Stimulated activated CD8-positive, alpha-beta memory T cell treated with anti-CD3 and anti-CD28 coated beads, Interleukin-4, amount 100 ng/mL, for 48 hours (primary cell): ENCODE results near the gene NLGN1.

Experiments
- DNase-seq: peaks from one replicate; pipeline ENCODE4 v3.0.0-alpha.2; 2020

Gene NLGN1

GRCh38 chr3:173644086-173645082 lies 246.8 kb downstream of the NLGN1 start:
- no peak for DNase-seq

- no peak for DNase-seq
Measured at GRCh38 chr3:173650596-173650995, 253.1 kb downstream of the NLGN1 start.

DNA sequence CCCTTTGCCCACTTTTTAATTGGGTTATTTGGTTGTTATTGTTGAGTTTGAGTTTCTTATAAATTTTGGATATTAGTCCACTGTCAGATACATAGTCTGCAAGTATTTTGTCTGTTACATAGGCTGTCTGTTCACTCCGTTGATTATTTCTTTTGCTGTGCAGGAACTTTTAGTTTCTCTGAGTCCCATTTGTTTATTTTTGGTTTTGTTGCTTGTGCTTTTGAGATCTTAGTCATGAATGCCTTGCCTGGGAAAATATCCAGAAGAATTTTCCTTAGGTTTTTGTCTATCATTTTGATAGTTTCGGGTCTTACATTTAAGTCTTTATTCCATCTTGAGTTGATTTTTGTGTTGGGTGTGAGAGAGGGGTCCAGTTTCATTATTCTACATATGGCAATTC lies 254.5 kb downstream of the NLGN1 start:
- DNase-seq = no peak

DNA sequence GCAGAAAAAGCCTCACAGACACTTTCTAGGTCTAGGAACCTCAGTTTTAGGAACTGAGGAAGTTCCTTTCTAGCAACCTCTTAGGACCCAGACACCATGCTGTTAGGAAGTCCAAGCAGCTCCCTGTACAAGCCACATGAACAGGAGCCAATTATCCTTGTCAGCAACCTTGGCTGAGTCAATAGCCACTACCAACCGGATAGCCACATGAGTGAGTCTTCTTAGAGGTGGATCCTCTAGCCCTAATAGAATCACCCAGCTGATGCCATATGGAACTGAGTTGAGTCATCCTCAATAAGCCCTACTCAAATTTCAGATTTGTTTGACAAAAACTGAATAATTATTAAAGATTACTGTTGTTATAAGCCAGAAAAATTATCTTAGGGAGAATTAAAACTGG lies 256.2 kb downstream of the NLGN1 start:
- no peak for DNase-seq

DNA sequence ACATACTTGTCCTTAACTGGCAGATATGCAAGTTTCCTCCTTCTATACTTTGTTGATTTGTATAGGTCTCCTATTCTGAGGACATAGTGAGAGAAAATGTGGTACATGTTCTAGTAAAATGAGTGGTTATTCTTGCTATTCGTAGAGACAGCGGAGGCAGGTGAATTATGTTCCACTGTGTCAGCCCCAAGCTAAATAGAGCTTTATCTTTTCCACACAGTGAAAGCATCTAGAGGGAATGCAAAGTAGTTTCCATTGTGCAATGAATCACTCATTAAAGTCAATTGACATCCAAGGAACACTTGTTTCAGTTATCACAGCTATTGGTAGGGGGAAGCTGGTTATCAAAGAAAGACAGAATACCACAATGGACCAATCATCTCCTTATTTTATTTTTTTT lies 262.4 kb downstream of the NLGN1 start:
- DNase-seq = no peak

GRCh38 chr3:173660645-173661299 lies 263.2 kb downstream of the NLGN1 start:
- DNase-seq = no peak

DNA sequence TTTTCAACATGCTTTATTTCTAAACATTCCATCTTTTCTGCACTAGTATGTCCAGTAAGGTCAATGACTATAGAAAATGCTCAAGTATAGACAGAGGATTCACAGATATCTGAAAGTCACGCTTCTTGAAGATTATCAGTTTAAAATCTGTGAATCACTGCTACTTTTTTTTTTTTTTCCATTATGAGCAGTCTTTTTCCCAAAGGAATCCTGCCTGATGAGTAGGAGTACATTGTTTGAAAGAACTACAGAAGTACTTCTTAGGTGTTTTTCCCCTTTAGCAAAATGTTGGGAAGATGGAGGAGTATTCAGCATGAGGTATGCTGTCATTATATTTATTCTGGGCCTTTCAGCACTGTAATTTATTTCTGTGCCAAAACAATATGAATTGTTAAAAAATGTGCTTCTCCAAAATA lies 266.2 kb downstream of the NLGN1 start:
- no peak for DNase-seq

- DNase-seq = no peak
Measured at GRCh38 chr3:173676094-173676493, 278.6 kb downstream of the NLGN1 start.

DNA sequence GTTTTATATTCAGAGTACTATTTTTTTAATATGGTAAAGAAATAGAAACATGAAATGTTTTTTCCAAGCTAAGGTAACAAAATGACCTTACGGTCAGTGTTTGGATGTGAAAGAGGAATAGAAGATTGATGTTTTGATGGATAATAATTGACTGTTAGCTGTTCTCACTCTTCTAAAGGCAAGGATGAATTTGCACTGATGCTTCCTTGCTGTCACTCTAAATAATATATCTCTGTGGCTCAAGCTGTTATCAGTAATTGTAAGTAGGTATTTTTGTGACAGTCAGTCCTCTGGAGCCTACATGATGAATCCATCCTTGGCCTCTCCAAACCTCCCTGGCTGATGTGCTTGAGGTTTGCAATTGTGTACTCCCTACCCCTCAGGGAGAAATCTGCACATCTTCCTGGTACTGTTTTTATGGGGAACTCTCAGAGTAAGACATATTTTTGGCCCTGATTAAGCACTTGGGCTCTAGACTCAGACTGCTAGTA lies 283.7 kb downstream of the NLGN1 start:
- DNase-seq = no peak

DNA sequence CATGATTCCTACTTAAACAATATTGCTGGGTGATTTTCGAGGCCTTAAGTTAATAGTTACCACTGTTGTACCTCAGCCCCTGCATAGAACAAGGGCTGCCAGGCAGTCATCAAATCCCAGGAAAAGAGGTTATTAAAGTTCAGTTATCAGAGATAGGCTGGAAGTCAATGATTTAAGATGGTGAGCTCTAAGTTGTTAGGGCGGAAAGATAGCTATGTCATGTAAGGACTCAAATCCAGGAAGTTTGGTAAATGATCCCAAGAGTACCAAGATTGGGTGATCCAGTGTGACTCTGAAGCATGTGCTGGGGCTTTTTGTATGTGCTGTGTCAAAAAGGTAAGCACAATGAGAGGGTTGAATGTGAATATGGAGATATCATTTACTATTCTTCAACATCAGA lies 287.9 kb downstream of the NLGN1 start:
- DNase-seq = no peak

DNA sequence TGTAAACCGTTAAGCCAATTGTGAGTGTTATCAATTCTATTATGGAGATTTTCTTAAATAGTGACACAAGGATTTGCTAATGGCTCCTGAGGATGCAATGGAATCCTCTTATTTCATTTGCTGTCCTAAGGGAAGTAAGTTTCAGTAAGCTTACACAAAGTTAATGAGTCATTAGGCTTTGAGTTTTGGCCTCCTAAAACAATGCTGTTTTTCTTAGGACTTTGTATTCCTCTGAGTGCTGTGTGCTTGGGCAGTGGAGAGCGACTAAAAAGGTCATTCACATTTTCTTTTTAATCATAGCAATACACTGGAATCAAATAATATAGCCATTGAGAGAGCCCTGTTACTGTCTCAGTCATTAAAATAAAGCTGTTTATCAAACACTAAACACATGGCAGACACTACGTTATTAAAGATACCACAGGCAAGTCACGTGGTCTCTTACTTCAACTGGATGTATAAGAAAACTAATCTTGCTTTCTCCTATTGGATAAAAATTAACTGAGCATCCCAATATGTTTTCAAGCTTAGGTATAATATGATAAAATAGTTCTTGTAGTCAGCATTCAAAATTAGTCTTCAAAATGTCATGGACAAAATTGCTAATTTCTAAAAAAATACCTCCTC lies 290.8 kb downstream of the NLGN1 start:
- DNase-seq = no peak

DNA sequence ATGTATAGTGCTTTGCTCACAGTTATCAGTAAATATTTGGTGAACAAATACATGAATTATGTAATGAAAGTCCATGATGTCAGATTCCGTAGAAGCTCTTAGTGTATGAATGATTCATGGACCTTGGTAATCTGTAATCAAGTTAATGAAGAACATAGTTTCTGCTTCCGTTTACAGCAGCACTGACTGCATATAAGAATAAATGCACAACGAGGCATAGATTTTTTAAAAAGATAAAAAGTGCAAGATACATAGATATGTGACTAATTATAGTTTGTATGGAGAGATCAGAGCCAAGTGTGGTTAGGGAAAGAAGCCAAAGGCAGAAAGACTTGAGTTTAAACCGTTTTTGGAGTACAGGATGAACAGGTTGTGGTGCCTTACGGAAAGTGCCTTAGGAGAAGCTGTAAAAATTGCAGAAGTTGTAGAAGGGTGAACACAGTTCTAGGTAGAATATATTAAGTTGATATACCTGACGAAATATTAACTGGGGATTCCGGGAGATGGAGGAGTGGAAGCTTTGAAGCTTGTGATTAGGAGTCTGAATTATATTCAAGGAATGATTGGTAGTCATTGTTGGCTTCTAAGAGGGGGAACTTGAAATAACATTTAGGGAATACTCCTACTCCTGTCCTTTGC lies 293.1 kb downstream of the NLGN1 start:
- no peak for DNase-seq

DNA sequence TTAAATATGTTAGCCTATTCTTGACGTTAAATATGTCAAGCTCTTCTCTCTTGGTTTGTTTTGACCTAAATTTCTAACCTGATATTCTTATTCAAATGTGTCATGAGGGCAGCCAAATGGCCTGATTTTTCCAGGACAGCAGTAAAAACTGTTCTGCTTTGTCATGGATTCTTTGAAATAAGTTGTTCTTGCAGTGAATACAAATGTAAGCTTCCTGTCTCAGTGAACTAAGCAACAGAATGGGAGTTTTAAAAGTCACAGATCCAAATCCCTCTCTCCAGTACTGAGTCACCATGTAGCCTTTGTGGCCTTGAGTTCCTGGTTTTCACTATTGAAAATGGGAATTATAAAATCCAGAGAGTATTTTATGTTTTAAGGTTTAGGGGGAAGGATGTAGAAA lies 301.8 kb downstream of the NLGN1 start:
- DNase-seq = no peak

DNA sequence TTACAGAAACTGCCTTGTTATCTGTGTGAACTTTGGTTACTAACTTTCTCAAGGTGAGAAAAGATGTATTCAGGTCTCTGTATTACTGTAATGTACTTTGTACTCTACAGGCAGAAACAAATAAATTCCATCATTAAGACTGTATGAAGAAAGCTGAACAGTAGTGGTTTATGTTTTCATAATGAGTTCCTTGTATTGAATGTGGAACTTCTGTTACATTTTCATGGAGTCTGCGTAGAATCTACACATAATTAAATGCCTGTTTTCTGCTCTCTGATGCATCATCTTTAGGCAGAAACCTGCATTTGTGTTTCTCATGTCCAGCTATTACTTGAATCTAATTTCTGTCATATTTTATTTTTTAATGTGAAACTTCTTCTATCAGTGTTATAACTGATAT lies 302.8 kb downstream of the NLGN1 start:
- no peak for DNase-seq

- no peak for DNase-seq
Measured at GRCh38 chr3:173702561-173702960, 305.0 kb downstream of the NLGN1 start.

DNA sequence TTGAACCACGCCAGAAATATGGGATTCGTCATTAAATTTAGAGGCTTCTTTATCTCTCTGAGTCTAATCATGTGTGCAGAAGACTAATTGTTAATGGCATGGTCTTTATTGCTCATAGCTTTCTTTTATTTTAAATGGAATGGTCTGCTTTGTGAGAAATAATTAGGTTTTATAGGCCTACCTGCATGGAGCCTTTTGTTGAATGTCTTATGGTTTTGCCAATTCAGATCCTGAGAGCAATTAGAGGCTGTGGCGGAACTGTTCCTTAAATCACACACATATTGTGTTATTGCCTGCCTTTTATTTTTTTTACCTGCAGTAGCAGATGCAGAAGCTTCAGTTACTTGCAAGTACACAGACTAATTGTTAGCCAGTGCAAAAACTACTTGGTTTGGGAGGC lies 306.2 kb downstream of the NLGN1 start:
- DNase-seq = no peak

GRCh38 chr3:173706630-173707029 lies 309.1 kb downstream of the NLGN1 start:
- no peak for DNase-seq

DNA sequence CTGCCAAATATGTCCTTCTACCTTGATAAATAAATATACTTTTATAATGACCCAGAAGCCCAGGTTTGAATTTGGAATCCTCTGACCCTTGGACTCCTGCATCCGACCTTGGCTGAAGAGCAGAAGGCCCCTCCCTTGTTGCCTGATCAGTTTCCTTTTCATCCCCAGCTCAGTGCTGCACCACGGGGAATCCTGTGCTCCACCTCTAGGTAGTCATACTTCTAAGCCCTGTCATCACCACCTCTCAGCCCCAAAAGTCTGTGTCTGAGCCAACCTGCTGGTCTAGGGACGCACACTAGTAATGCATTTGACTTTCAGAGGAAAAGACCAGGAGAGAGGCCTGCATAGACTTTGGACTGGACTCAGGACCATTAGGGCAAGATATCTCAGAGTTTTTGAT lies 310.6 kb downstream of the NLGN1 start:
- DNase-seq = no peak

GRCh38 chr3:173709026-173709425 lies 311.5 kb downstream of the NLGN1 start:
- DNase-seq = no peak

DNA sequence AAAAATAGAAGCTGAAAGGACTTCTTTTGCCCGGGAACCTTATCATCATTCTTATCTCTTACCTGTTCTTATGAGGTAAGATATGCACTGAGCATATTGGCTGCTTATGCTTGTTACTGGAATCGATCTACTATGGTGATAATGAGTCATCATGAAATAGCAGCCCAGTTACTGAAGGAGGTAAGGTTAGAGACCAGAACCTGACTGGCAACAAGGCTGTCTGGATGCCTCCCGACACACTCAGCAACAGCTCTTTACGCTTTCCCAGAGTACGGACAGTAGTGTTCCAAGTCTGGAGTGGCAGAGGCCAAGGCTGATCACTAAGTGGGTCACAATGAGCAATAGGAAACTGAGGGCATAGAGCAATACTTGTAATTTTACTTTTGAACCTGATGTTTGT lies 314.1 kb downstream of the NLGN1 start:
- no peak for DNase-seq

DNA sequence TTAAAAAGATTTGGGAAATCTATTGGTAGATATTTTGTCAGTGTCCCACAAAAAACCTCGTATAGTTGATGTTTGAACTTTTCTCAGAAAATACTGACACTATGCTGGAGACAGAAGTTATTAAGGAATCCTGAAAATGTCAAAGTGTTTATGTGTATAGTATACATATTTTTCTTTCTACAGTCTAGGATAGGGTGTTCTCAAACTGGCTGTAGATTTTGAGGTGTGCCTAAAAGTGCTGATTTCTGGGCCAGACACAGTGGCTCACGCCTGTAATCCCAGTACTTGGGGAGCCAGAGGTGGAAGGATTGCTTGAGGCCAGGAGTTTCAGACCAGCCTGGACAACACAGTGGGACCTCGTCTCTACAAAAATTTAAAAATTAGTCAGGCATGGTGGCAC lies 322.0 kb downstream of the NLGN1 start:
- no peak for DNase-seq

DNA sequence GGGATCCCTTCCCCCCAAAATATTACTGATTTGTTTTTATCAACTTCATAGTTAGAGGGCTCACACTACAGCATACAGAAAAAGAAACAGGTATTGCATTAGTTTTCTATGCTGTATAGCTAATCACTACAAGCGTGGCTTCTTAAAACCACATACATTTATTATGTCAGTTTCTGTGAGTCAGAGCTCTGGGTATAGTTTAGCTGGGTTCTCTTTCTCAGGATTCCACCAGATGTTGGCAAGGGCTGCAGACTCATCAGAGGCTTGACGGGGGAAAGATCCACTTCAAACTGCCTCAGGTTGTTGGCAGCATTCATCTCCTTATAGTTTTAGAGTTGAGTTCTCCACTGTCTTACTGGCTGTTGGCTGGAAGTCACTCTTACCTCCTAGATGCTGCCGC lies 328.0 kb downstream of the NLGN1 start:
- DNase-seq = no peak

GRCh38 chr3:173730391-173730790 lies 332.8 kb downstream of the NLGN1 start:
- DNase-seq = no peak
